Erythroblast (primary cell): Measurements from ENCODE around the gene DNAH9.

Experiments
- GATA1 ChIP-seq: IDR thresholded peaks from 2 replicates; pipeline ENCODE4 v1.6.1; 2011; ENCODE audit warnings: low read depth, mild to moderate bottlenecking, control low read depth, low read length, moderate library complexity
- POLR2A ChIP-seq: IDR thresholded peaks from 2 replicates; pipeline ENCODE4 v1.6.1; 2011; ENCODE audit warnings: mild to moderate bottlenecking, low read length

- TF ChIP-seq POLR2A: no peak
- TF ChIP-seq GATA1: no peak
These were observed 388.7 kb downstream of the DNAH9 start for GRCh38 chr17:11986942-11987329.
